PC-9 (cell line): Measurements from ENCODE around the gene P2RX5. TPM values are rescaled to one million over a fixed set of nuclear protein-coding genes. Genes with fewer than 3 reads are reported as not detected.
"Not testable (repeated sequence)": the region's sequence is repeated elsewhere in the genome, so short reads cannot be mapped to it uniquely, and the experiment has no call there.

Experiments used
- BruUV-seq: library from RNA; stranded (reverse); fragments of 400-500 nt; replicated peaks from 2 replicates; lab custom pipeline; 2021; lab: Mats Ljungman, UMichigan
- CTCF ChIA-PET: fragments of 300-600 bp; sonication (Branson Sonifier 250); formaldehyde crosslinking; loops from one replicate; lab custom pipeline; 2022; ENCODE audit warnings: antibody characterized with exemption; lab: Charles Lee
- POLR2A ChIA-PET: fragments of 300-600 bp; sonication (Branson Sonifier 250); formaldehyde crosslinking; loops from one replicate; lab custom pipeline; 2022; ENCODE audit warnings: antibody characterized with exemption; ENCODE audit not compliant: unreplicated experiment; lab: Charles Lee
- DNase-seq, 2 experiments: peaks; one replicate each; pipeline versions ENCODE4 v3.0.0 to v3.0.0-alpha.2; 2015 to 2022; ENCODE audit warnings: mixed read lengths in 1 of 2
- H2AFZ ChIP-seq: fragments of 200-600 bp; sonication (generic); 2 replicates; pipeline ENCODE4 v1.8.1; 2017; ENCODE audit warnings: antibody characterized with exemption
- H3F3A ChIP-seq: fragments of 200-600 bp; sonication (generic); 2 replicates; pipeline ENCODE4 v1.8.1; 2017; ENCODE audit warnings: antibody characterized with exemption, mild to moderate bottlenecking, low read depth; ENCODE audit not compliant: insufficient read depth
- H3K27ac ChIP-seq: fragments of 200-600 bp; sonication (generic); 2 replicates; pipeline ENCODE4 v1.6.1; 2016; ENCODE audit warnings: mixed run types
- H3K27me3 ChIP-seq: fragments of 200-600 bp; sonication (generic); 2 replicates; pipeline ENCODE4 v1.6.1; 2016; ENCODE audit warnings: low read depth, mixed run types; ENCODE audit not compliant: insufficient read depth
- H3K36me3 ChIP-seq: fragments of 200-600 bp; sonication (generic); 2 replicates; pipeline ENCODE4 v1.6.1; 2016; ENCODE audit warnings: low read depth, mixed run types
- H3K4me1 ChIP-seq: fragments of 200-600 bp; sonication (generic); replicated peaks from 2 replicates; pipeline ENCODE4 v1.6.1; 2016; ENCODE audit warnings: mixed run types; ENCODE audit not compliant: insufficient read depth
- H3K4me2 ChIP-seq: fragments of 200-600 bp; sonication (generic); 2 replicates; pipeline ENCODE4 v1.6.1; 2017; ENCODE audit warnings: mixed run types
- H3K4me3 ChIP-seq: fragments of 200-600 bp; sonication (generic); 2 replicates; pipeline ENCODE4 v1.6.1; 2016; ENCODE audit warnings: mixed run types
- H3K79me2 ChIP-seq: fragments of 200-600 bp; sonication (generic); 2 replicates; pipeline ENCODE4 v1.6.1; 2017; ENCODE audit warnings: low read depth, mixed run types
- H3K9me2 ChIP-seq: fragments of 200-600 bp; sonication (generic); 2 replicates; pipeline ENCODE4 v1.8.1; 2017; ENCODE audit warnings: mild to moderate bottlenecking; ENCODE audit not compliant: insufficient read depth
- H3K9me3 ChIP-seq: fragments of 200-600 bp; sonication (generic); 2 replicates; pipeline ENCODE4 v1.8.1; 2016; ENCODE audit warnings: low read depth; ENCODE audit not compliant: insufficient read depth
- H4K20me1 ChIP-seq: fragments of 200-600 bp; sonication (generic); 2 replicates; pipeline ENCODE4 v1.8.1; 2017; ENCODE audit not compliant: insufficient read depth
- CTCF ChIP-seq: fragments of 200-600 bp; sonication (generic); conservative IDR thresholded peaks from 2 replicates; pipeline ENCODE4 v1.6.1; 2017; ENCODE audit warnings: mixed run types, antibody characterized with exemption, mild to moderate bottlenecking, moderate library complexity
- EZH2 ChIP-seq: fragments of 200-600 bp; sonication (generic); IDR thresholded peaks from 2 replicates; pipeline ENCODE4 v1.8.0; 2017; ENCODE audit warnings: antibody characterized with exemption, low read depth
- intact Hi-C: fragments of 100-400 bp; cut with micrococcal nuclease; formaldehyde crosslinking; loops from one replicate; pipeline ENCODE4 v1.10.0; 2022; ENCODE audit not compliant: unreplicated experiment
- total RNA-seq: library from RNA; stranded (reverse); gene quantifications from 2 replicates; pipeline ENCODE4 v1.2.3, GENCODE V29; 2021

Gene P2RX5
- total RNA-seq, 1 experiment from 2014 or later, result 18.3 TPM

GRCh38 chr17:3735515-3735914 lies 39.6 kb upstream of the P2RX5 start:
- TF ChIP-seq CTCF (no peak), EZH2 (no peak)
- no peaks in the 10 kb centered on the region for H3K9me2 ChIP-seq
- no peak overlapping the region for H2AFZ ChIP-seq
- H3K79me2 ChIP-seq, result no peaks in the 10 kb centered on the region
- H3K4me2 ChIP-seq, result no peak overlapping the region
- no peaks in the 10 kb centered on the region for H3K27me3 ChIP-seq
- BruUV-seq, result no TSS peak
- H3K4me3 ChIP-seq, result no peak overlapping the region
- intact Hi-C loops, result loop anchor here (5.0 to 10.0 kb wide), 3 partner anchors 53 to 339 kb away; no protein-coding TSS in a partner anchor
- DNase-seq, result no peak
- peaks cover 3% of the 10 kb centered on the region for H3F3A ChIP-seq
- H3K27ac ChIP-seq, result no peak overlapping the region
- POLR2A ChIA-PET, result interaction anchor here (0.6 kb wide), 1 partner anchor 943 kb away, joined by 5 read pairs; no protein-coding TSS in a partner anchor
- H3K9me3 ChIP-seq, result no peaks in the 10 kb centered on the region
- CTCF ChIA-PET, result interaction anchor here (0.6 kb wide), 2 partner anchors 123 to 156 kb away, joined by 3 to 5 read pairs; no protein-coding TSS in a partner anchor
- no peaks in the 10 kb centered on the region for H3K36me3 ChIP-seq
- H4K20me1 ChIP-seq, result no peaks in the 10 kb centered on the region
- H3K4me1 ChIP-seq, result no peaks in the 10 kb centered on the region

- H3K4me3 ChIP-seq, POLR2A ChIA-PET, H3K36me3 ChIP-seq, H3F3A ChIP-seq, H3K4me1 ChIP-seq, H3K79me2 ChIP-seq, H4K20me1 ChIP-seq, BruUV-seq, H3K9me3 ChIP-seq, H3K9me2 ChIP-seq, DNase-seq, H2AFZ ChIP-seq, H3K27me3 ChIP-seq, H3K4me2 ChIP-seq, H3K27ac ChIP-seq: not testable (repeated sequence)
- CTCF ChIA-PET, result interaction anchor here (0.5 to 0.6 kb wide), 3 partner anchors 92 to 157 kb away, joined by 3 to 5 read pairs (median 3); no protein-coding TSS in a partner anchor
- intact Hi-C loops, result loop anchor here (5.0 to 10.0 kb wide), 3 partner anchors 53 to 340 kb away; no protein-coding TSS in a partner anchor
These were observed 38.9 kb upstream of the P2RX5 start for GRCh38 chr17:3734911-3735276.

GRCh38 chr17:3732210-3732621 lies 36.3 kb upstream of the P2RX5 start:
- no peaks in the 10 kb centered on the region for H3K9me3 ChIP-seq
- H3K4me3 ChIP-seq, result no peak overlapping the region
- H4K20me1 ChIP-seq, result no peaks in the 10 kb centered on the region
- H3K9me2 ChIP-seq, result no peaks in the 10 kb centered on the region
- ChIA-PET CTCF (interaction anchor here (0.6 kb wide), 1 partner anchor 686 kb away, joined by 4 read pairs; no protein-coding TSS in a partner anchor), POLR2A (no interaction called here)
- peaks cover 7% of the 10 kb centered on the region for H3F3A ChIP-seq
- BruUV-seq, result no TSS peak
- TF ChIP-seq CTCF, result no peak
- no peak for TF ChIP-seq EZH2
- intact Hi-C loops, result loop anchor here (10.0 kb wide), 1 partner anchor 343 kb away; no protein-coding TSS in a partner anchor
- no peak overlapping the region for H3K4me2 ChIP-seq
- no peaks in the 10 kb centered on the region for H3K27me3 ChIP-seq
- no peaks in the 10 kb centered on the region for H3K36me3 ChIP-seq
- H3K4me1 ChIP-seq, result no peaks in the 10 kb centered on the region
- H3K79me2 ChIP-seq, result no peaks in the 10 kb centered on the region
- DNase-seq, result no peak
- H3K27ac ChIP-seq, result no peak overlapping the region
- no peak overlapping the region for H2AFZ ChIP-seq
